OCI-M1 (cell line): ENCODE data around the gene PSMF1.
"Not testable (repeated sequence)": the region's sequence is repeated elsewhere in the genome, so short reads cannot be mapped to it uniquely, and the experiment has no call there.

Experiments used
- DNase-seq: peaks from one replicate; lab custom pipeline; 2025; lab: John Stamatoyannopoulos, UW

The PSMF1 gene

DNA sequence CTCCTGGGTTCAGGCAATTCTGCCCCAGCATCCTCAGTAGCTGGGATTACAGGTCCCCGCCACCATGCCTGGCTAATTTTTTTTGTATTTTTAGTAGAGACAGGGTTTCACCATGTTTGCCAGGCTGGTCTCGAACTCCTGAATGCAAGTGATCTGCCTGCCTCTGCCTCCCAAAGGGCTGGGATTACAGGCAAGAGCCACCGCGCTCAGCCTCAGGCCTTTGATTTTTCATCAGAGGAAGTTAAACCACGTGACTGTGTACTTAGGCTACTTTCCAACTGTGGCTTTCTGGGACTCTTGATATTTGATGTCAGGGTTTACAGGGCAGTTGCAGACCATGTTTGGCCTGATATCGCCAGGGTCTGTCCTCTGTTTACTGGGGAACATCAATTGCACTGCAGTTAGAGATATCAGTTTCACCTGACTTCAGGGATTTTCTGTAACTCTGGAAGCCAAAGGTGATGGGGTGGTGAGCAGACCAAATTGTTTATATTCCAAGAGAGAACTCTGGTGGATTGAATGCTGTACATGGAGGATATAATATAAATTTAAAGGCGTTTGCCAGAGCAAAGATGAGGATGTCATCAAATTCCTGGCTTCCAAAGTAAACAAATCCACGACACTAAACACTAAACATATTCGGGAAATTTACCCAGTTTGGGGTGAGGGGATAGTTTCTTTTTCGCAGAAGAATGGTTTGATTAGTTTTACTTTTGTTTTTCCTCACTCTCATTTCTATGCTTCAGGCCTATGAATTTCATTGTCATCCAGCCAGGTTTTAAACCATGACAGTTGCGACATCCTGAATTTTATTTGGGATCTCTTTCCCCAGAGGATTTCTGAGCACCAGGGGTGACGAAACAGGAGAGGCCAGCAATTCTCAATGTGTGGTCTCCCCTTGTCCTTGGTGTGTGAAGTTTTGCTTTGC, 4.2 kb downstream of the PSMF1 start:
- DNase-seq = peak; percentile 97

DNA sequence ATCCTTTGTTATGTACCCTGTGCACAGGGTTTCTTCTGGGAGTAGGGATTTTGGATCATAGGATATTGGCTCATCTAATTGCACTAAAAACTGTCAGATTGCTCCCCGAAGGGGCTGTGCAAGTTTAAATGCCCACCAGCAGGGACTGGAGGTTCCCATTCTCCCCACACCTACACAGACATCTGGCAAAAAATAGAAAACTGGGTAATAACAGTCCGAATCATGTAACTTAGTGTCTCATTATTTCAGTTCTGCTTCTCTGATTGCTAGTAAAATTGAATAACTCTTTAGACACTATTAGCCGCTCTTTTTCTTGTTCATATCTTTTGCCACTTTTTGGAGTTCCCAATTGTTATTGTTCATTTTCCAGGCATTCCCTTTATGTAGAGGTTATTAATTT, 5.3 kb downstream of the PSMF1 start:
- no peak for DNase-seq

GRCh38 chr20:1124421-1124820, 6.0 kb downstream of the PSMF1 start:
- no peak for DNase-seq

DNA sequence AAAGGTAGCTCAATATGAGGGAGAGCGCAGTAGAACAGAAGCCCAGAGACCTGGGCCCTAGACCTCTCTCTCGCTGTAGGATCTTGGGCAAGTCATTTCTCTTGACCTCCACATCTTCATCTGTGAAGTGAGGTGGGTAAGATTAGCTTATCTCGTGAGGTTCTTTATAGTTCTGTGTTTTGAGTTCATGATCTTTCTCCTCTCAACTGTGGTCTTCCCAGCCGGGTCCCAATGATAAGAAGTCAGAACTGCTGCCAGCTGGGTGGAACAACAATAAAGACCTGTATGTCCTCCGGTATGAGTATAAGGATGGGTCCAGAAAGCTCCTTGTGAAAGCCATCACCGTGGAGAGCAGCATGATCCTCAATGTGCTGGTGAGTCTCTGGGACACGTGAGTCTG, 6.9 kb downstream of the PSMF1 start:
- peak; percentile 71 for DNase-seq

DNA sequence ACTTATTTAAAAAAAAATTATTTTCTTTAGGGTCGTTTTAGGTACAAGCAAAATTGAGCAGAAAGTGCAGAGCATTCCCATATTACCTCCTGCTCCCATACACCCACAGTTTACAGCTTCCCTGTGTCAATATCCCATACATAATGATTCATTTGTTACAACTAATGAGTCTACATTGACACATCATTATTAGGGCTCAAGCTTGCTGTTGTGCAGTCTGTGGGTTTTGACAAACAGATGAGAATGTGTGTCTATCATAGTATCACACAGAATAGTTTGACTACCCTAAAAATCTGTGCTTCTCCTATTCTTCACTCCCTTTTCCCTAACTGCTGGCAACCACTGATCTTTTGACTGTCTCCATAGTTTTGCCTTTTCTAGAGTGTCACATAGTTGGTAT, 9.4 kb downstream of the PSMF1 start:
- DNase-seq = no peak

GRCh38 chr20:1130058-1130694, 11.8 kb downstream of the PSMF1 start:
- DNase-seq = no peak

GRCh38 chr20:1130847-1131246, 12.4 kb downstream of the PSMF1 start:
- DNase-seq = peak; percentile 92

DNA sequence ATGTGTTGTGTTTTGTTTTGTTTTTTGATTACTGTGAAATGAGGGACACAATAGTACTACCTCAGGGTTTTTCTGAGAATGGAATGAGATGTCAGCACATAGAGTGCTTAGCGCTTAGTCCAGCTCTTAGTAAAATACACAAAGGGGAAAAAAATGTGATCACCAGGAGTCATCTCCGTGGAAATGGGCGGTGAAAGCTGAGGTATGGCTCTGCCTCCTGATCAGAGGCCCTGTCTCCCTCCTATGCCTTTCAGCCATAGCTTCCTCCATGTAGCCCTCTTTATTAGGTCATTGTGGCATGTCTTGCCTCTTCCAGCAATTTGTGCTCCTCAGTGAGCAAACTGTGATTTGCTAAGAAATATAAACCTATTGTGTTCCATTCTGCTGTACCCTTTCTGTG, 13.0 kb downstream of the PSMF1 start:
- peak; percentile 29 for DNase-seq

DNA sequence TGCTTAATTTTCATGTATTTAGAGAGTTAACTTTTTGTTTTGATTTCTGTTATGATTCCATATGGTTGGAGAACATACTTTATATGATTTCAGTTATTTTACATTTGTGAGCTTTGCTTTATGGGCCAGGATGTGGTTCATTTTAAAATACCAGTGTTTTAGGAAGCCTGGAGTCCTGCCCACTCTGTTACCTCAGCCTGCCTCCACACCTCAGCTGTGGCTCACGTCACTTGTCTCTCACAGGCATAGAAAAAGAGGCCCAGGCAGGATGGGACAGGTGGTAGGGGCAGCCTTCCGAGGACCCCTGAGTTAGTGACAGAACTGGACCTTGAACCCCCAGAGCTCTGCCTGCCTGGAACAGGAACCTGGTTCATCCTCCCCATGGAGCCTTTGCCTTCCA, 16.0 kb downstream of the PSMF1 start:
- DNase-seq = no peak

DNA sequence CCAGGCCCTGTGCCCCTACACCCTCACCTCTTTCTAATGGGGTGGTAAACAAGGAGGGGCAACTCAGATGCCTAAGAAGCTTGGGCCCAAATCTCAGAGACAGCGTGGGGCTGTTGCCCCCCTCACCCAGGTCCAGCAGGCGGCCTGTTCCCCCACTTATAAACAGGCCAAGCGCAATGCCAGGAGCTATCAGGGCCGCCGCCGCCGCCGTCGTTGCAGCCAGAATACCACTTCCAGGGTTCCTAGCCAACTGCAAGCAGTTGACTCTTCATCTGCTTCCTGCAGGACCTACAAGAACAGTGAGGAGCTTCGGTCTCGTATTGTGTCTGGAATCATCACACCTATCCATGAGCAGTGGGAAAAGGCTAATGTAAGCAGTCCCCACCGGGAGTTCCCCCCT, 16.4 kb downstream of the PSMF1 start:
- DNase-seq = no peak

GRCh38 chr20:1137236-1137635, 18.8 kb downstream of the PSMF1 start:
- DNase-seq = no peak

DNA sequence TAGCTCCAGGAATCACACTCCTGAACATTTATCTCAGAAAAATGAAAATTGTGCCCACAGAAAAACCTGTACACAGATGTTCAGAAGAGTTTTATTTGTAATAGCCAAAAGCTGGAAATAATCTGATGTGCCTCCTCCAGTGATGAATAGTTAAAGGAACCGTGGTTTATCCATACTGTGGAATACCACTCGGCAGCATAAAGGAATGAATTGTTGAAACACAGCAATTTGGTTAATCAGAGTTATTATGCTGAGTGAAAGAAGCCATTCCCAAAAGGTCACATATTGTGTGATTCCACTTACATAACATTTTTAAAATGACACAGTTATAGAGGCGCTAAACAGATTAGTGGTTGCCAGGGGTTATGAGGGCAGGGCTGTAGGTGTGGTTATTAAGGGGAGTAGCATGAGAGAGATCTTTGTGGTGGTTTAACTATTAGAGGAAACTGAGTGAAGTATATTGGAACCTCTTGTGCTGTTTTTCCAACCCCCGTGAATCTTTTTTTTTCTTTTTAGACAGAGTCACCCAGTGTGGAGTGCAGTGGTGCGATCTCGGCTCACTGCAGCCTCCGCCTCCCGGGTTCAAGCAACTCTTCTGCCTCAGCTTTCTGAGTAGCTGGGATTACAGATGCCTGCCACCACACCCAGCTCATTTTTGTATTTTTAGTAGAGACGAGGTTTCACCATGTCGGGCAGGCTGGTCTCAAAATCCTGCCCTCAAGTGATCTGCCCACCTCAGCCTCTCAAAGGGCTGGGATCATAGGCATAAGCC, 26.2 kb downstream of the PSMF1 start:
- no peak for DNase-seq

DNA sequence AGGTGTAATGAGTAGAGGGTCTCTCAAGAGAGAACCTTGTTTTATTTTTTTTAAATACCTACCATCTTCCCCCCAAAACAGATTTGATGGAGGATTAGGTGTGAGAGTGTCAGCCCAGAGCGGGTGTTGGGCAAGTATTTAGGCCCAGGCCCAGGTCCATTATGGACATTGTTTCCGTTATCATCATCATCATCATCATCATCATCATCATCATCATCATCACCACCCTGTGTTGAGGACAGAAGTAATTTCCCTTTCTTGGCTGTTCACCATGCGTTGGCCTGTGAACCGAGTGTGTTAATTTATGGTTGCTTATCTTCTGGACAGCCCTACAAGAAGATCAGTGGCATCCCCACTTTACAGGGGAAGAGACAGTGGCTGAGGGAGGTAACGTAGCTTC, 28.6 kb downstream of the PSMF1 start:
- DNase-seq = no peak

DNA sequence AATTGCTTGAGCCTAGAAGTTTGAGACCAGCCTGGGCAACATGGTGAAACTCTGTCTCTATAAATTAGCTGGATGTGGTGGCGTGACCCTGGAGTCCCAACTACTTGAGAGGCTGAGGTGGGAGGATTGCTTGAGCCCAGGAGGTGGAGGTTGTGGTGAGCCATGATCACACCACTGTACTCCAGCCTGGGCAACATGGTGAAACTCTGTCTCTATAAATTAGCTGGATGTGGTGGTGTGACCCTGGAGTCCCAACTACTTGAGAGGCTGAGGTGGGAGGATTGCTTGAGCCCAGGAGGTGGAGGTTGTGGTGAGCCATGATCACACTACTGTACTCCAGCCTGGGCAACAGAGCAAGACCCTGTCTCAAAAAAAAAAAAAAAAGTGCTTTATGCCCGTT, 31.4 kb downstream of the PSMF1 start:
- not testable (repeated sequence) for DNase-seq

- DNase-seq = no peak
These were observed 31.8 kb downstream of the PSMF1 start for GRCh38 chr20:1150218-1150617.

GRCh38 chr20:1150968-1151367, 32.6 kb downstream of the PSMF1 start:
- no peak for DNase-seq

GRCh38 chr20:1154226-1154625, 35.8 kb downstream of the PSMF1 start:
- DNase-seq = no peak

GRCh38 chr20:1154691-1155090, 36.3 kb downstream of the PSMF1 start:
- no peak for DNase-seq

DNA sequence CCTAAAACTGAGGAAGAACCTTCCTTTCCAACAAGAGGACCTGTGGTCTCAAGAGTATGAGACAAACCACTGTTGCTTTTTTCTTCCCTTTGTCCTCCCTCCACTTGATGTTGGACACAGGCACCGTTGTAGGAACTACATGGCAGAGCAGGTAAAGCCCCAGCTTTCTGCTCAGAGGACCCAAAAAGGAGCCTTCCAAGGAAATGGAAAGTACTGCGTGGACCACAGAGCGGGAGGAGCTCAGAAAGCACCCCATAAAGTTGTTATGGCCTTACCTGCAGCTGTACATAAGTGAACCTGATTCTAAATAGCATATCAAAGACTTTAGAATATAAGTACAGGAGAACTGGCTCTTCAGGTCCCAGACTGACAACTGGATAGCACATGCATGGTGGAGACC, 36.9 kb downstream of the PSMF1 start:
- DNase-seq = no peak

- DNase-seq = no peak
These were observed 42.1 kb downstream of the PSMF1 start for GRCh38 chr20:1160496-1160895.

DNA sequence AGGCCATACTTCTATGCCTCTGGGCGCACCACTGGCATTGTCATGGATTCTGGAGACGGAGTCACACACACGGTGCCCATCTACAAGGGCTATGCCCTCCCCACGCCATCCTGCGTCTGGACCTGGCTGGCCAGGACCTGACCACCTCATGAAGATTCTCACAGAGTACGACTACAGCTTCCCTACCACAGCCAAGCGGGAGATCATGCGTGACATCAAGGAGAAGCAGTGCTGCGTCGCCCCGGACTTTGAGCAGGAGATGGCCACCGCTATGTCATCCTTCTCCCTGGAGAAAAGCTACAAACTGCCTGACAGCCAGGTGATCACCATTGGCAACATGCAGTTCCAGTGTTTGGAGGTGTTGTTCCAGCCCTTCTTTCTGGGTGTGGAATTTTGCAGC, 42.6 kb downstream of the PSMF1 start:
- DNase-seq = no peak

DNA sequence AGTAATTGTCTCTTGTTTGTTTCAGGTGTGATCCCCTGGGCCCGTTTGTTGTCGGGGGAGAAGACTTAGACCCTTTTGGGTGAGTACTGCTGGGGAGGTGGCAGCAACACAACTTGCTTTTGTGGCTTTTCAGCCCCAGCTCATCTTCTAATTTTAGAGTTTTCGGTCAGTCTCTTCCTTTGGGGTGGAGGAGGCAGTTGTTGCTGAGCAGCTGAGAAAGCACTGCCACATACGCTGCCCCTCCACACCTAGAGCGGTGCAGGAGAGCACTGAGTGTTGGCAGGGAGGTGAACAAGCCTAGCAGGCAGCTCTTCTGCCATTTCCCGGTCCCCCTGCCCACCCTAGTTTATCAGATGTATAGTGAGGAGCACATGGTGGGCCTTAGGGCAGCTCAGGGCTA, 44.7 kb downstream of the PSMF1 start:
- DNase-seq = no peak

- no peak for DNase-seq
These were observed 45.3 kb downstream of the PSMF1 start for GRCh38 chr20:1163653-1164052.
